Right lobe of liver (tissue), 6 donors: ENCODE results near the gene CTAG1A. TPM values are rescaled to one million over a fixed set of nuclear protein-coding genes. Genes with fewer than 3 reads are reported as not detected.

Source experiments
- ATAC-seq, 4 donors: fragments of 200-7000 bp; cut with Tn5 transposase; one replicate each; pipeline ENCODE4 v1.9.1; 2020; ENCODE audit warnings: mild to moderate bottlenecking in 4 of 4, moderate library complexity in 4 of 4
- DNase-seq, 3 donors: peaks; one replicate each; pipeline ENCODE4 v3.0.0-alpha.2; 2020
- H3K27ac ChIP-seq, 3 donors: fragments of 200-600 bp; one replicate each; pipeline ENCODE4 v1.8.0; 2022
- H3K27me3 ChIP-seq, 2 donors: fragments of 200-600 bp; one replicate each; pipeline ENCODE4 v1.8.0; 2022
- H3K36me3 ChIP-seq, 4 donors: fragments of 200-600 bp; sonication (generic) in 1 of 4; one replicate each; pipeline versions ENCODE4 v1.5.1 to v1.8.0; 2017 to 2022; ENCODE audit warnings: control low read depth in 1 of 4
- H3K4me1 ChIP-seq, 4 donors: fragments of 200-600 bp; sonication (generic) in 1 of 4; one replicate each; pipeline versions ENCODE4 v1.5.1 to v1.8.0; 2017 to 2022; ENCODE audit warnings: control low read depth in 1 of 4
- H3K4me3 ChIP-seq, 3 donors: fragments of 200-600 bp; one replicate each; pipeline ENCODE4 v1.8.0; 2022
- H3K9me3 ChIP-seq, 4 donors: fragments of 200-600 bp; sonication (generic) in 1 of 4; one replicate each; pipeline versions ENCODE4 v1.5.1 to v1.8.0; 2017 to 2022; ENCODE audit warnings: control low read depth in 1 of 4
- CTCF ChIP-seq, 4 donors: fragments of 200-600 bp in 3 of 4; fragments of 450-650 bp in 1 of 4; IDR thresholded peaks; one replicate each; pipeline versions ENCODE4 v1.5.1 to v1.8.0; 2016 to 2022; ENCODE audit warnings: antibody characterized with exemption in 4 of 4, mild to moderate bottlenecking in 2 of 4
- POLR2A ChIP-seq: fragments of 450-650 bp; IDR thresholded peaks from one replicate; pipeline ENCODE4 v1.6.1; 2017; ENCODE audit warnings: antibody characterized with exemption, mild to moderate bottlenecking
- WGBS: methylation state at CpG from one replicate; pipeline ENCODE4 v1.1.6; 2018; ENCODE audit warnings: low coverage, low lambda C conversion rate; ENCODE audit not compliant: insufficient coverage; ENCODE audit errors: missing lambda C conversion rate; 5-methylcytosine and 5-hydroxymethylcytosine counted together
- intact Hi-C, 2 donors: fragments of 100-400 bp; cut with DNase I; formaldehyde crosslinking; loops; one replicate each; pipeline versions ENCODE4 v1.11.2 to v1.14.1; 2022
- total RNA-seq, 6 experiments: library from RNA; depleted of rRNA in 2 of 6; stranded (reverse); fragments of >200 nt in 2 of 6; fragmentation: NEBNext Ultra II Directional in 3 of 6; extraction: Animal tissue kit (Norgen Biotek cat#: 25700) in 3 of 6; gene quantifications; one replicate each; pipeline versions ENCODE4 v1.1.0 to v1.2.4, GENCODE V29; 2016 to 2023
- donor health status: DM: no; HTN: yes; CAD: no.
- donor health status: DM: no; HTN: no; CAD: no.
- donor health status: DM: no; HTN: no; CAD: no.
- donor health status: DM: no; HTN: yes; CAD: no.
- donor health status: DM: no; HTN: yes; CAD: no.

Gene CTAG1A
- total RNA-seq, 6 experiments from 2014 or later: not detected

GRCh38 chrX:154593201-154593600 is 8.3 kb downstream of the CTAG1A start:
- intact Hi-C loops: no loop called here
- no peak for DNase-seq

GRCh38 chrX:154594491-154594890 is 9.6 kb downstream of the CTAG1A start:
- ATAC-seq: no peak
- WGBS: 70% methylated on average over 1 of the region's 4 CpGs
- H3K36me3 ChIP-seq: no peaks in the 10 kb centered on the region
- no peaks in the 10 kb centered on the region for H3K9me3 ChIP-seq
- H3K27me3 ChIP-seq: no peaks in the 10 kb centered on the region
- no peak overlapping the region for H3K4me3 ChIP-seq
- H3K27ac ChIP-seq: no peak overlapping the region
- no peak for DNase-seq
- H3K4me1 ChIP-seq: no peaks in the 10 kb centered on the region
- TF ChIP-seq CTCF (IDR thresholded peaks at IDR 0.05) (no peak), POLR2A (no peak)
- intact Hi-C loops: no loop called here

More at GRCh38 chrX:154593201-154593600, 8.3 kb downstream of the CTAG1A start:
- WGBS: 54% methylated on average over 2 of the region's 5 CpGs
- Histone ChIP-seq H3K4me3 (no peak overlapping the region), H3K36me3 (no peaks in the 10 kb centered on the region), H3K4me1 (no peaks in the 10 kb centered on the region), H3K27me3 (no peaks in the 10 kb centered on the region), H3K9me3 (no peaks in the 10 kb centered on the region), H3K27ac (no peak overlapping the region)
- TF ChIP-seq POLR2A (no peak), CTCF (IDR thresholded peaks at IDR 0.05) (no peak)
- ATAC-seq: no peak

- WGBS: 39% methylated on average over 2 of the region's 2 CpGs
- ATAC-seq (no peak), DNase-seq (no peak)
- Histone ChIP-seq H3K9me3 (no peaks in the 10 kb centered on the region), H3K4me1 (no peaks in the 10 kb centered on the region), H3K4me3 (no peak overlapping the region), H3K27ac (no peak overlapping the region), H3K27me3 (no peaks in the 10 kb centered on the region), H3K36me3 (no peaks in the 10 kb centered on the region)
- intact Hi-C loops: no loop called here
- no peak for TF ChIP-seq POLR2A
These were observed 10.8 kb downstream of the CTAG1A start for GRCh38 chrX:154595559-154596249.

- H3K4me3 ChIP-seq: no peak overlapping the region
- no peaks in the 10 kb centered on the region for H3K4me1 ChIP-seq
- no peak for TF ChIP-seq POLR2A
- no peak for TF ChIP-seq CTCF (IDR thresholded peaks at IDR 0.05)
- H3K27ac ChIP-seq: no peak overlapping the region
- no peaks in the 10 kb centered on the region for H3K36me3 ChIP-seq
- 23% methylated on average over 3 of the region's 3 CpGs for WGBS
- intact Hi-C loops: no loop called here
- no peak for ATAC-seq
- DNase-seq: no peak
- H3K9me3 ChIP-seq: no peaks in the 10 kb centered on the region
- no peaks in the 10 kb centered on the region for H3K27me3 ChIP-seq
These were observed 11.5 kb downstream of the CTAG1A start for GRCh38 chrX:154596290-154596929.

- ATAC-seq (no peak), DNase-seq (no peak)
- 65% methylated on average over 3 of the region's 12 CpGs for WGBS
- H3K27ac ChIP-seq: no peak overlapping the region
- H3K27me3 ChIP-seq: no peaks in the 10 kb centered on the region
- no peaks in the 10 kb centered on the region for H3K36me3 ChIP-seq
- no peaks in the 10 kb centered on the region for H3K9me3 ChIP-seq
- intact Hi-C loops: no loop called here
- H3K4me3 ChIP-seq: no peak overlapping the region
- no peak for TF ChIP-seq CTCF (IDR thresholded peaks at IDR 0.05)
- no peak for TF ChIP-seq POLR2A
- H3K4me1 ChIP-seq: no peaks in the 10 kb centered on the region
These were observed 12.3 kb downstream of the CTAG1A start for GRCh38 chrX:154597221-154597620.
